Measurements from ENCODE around the gene NOP56. TPM values are rescaled to one million over a fixed set of nuclear protein-coding genes. Genes with fewer than 3 reads are reported as not detected.

The NOP56 gene
- polyA plus RNA-seq, 1 donor (not counting 4 experiments of a cell fraction or from before 2014, with no cell fraction given), result 242 TPM

GRCh38 chr20:2640899-2641298 lies 11.5 kb upstream of the NOP56 start:
- H3K36me3 ChIP-seq (ENCODE audit: control insufficient read depth in 2 of 2, extremely low read depth in 1 of 2, insufficient read depth in 2 of 2, low read length in 2 of 2), result peaks cover 2 to 3% of the 10 kb centered on the region in 2 experiments
- TF ChIP-seq CTCF (optimal IDR thresholded peaks at IDR 0.05 in 1 of 3, IDR thresholded peaks at IDR 0.05 in 1 of 3, conservative IDR thresholded peaks at IDR 0.05 in 1 of 3; ENCODE audit: extremely low read depth in 1 of 3, insufficient read depth in 2 of 3, low read length in 3 of 3) (no peak), EZH2 (IDR thresholded peaks at IDR 0.05; ENCODE audit: low read length) (no peak)
- no peak overlapping the region for H3K4me2 ChIP-seq (ENCODE audit: control insufficient read depth, extremely low read depth, insufficient read depth, low read depth, low read length)
- no peak overlapping the region for H3K9ac ChIP-seq (ENCODE audit: control insufficient read depth, extremely low read depth, insufficient read depth, low read length)
- no peaks in the 10 kb centered on the region for H3K4me1 ChIP-seq (ENCODE audit: control insufficient read depth, extremely low read depth, insufficient read depth, low read length)
- H3K9me1 ChIP-seq (ENCODE audit: control insufficient read depth, extremely low read depth, insufficient read depth, low read length), result no peaks in the 10 kb centered on the region
- no peak overlapping the region for H3K4me3 ChIP-seq (ENCODE audit: control insufficient read depth in 2 of 3, extremely low read depth in 1 of 3, insufficient read depth in 2 of 3, low read depth in 1 of 3, low read length in 3 of 3)
- FAIRE-seq (no peak), DNase-seq (ENCODE audit: low read depth, low spot score) (no peak)
- no peak overlapping the region for H3K27ac ChIP-seq (ENCODE audit: control insufficient read depth, insufficient read depth, low read length)
- H4K20me1 ChIP-seq (ENCODE audit: control insufficient read depth, extremely low read depth, insufficient read depth, low read length), result no peaks in the 10 kb centered on the region
- H3K27me3 ChIP-seq (ENCODE audit: control insufficient read depth, extremely low read depth, insufficient read depth, low read length), result no peaks in the 10 kb centered on the region
- H2AFZ ChIP-seq (ENCODE audit: control insufficient read depth, low read length), result no peak overlapping the region
- H3K9me3 ChIP-seq (ENCODE audit: control insufficient read depth, low read depth, low read length), result no peaks in the 10 kb centered on the region
- dilution Hi-C loops (cut with MboI; ENCODE audit: extremely low pct_ligation_motif_present, low sequenced_read_pairs), result no loop called here
- no peaks in the 10 kb centered on the region for H3K79me2 ChIP-seq (ENCODE audit: control insufficient read depth, insufficient read depth, low read length)

GRCh38 chr20:2643708-2644107 lies 8.7 kb upstream of the NOP56 start:
- dilution Hi-C loops (cut with MboI; ENCODE audit: extremely low pct_ligation_motif_present, low sequenced_read_pairs), result no loop called here
- no peak overlapping the region for H2AFZ ChIP-seq (ENCODE audit: control insufficient read depth, low read length)

More at GRCh38 chr20:2643708-2644107, 8.7 kb upstream of the NOP56 start:
- Histone ChIP-seq H3K79me2 (ENCODE audit: control insufficient read depth, insufficient read depth, low read length) (no peaks in the 10 kb centered on the region), H3K9me3 (ENCODE audit: control insufficient read depth, low read depth, low read length) (no peaks in the 10 kb centered on the region), H3K27ac (ENCODE audit: control insufficient read depth, insufficient read depth, low read length) (no peak overlapping the region), H3K36me3 (ENCODE audit: control insufficient read depth in 2 of 2, extremely low read depth in 1 of 2, insufficient read depth in 2 of 2, low read length in 2 of 2) (peaks cover 2 to 3% of the 10 kb centered on the region in 2 experiments), H3K4me1 (ENCODE audit: control insufficient read depth, extremely low read depth, insufficient read depth, low read length) (no peaks in the 10 kb centered on the region), H3K27me3 (ENCODE audit: control insufficient read depth, extremely low read depth, insufficient read depth, low read length) (no peaks in the 10 kb centered on the region), H4K20me1 (ENCODE audit: control insufficient read depth, extremely low read depth, insufficient read depth, low read length) (no peaks in the 10 kb centered on the region), H3K4me2 (ENCODE audit: control insufficient read depth, extremely low read depth, insufficient read depth, low read depth, low read length) (no peak overlapping the region), H3K9me1 (ENCODE audit: control insufficient read depth, extremely low read depth, insufficient read depth, low read length) (no peaks in the 10 kb centered on the region), H3K9ac (ENCODE audit: control insufficient read depth, extremely low read depth, insufficient read depth, low read length) (no peak overlapping the region), H3K4me3 (ENCODE audit: control insufficient read depth in 2 of 3, extremely low read depth in 1 of 3, insufficient read depth in 2 of 3, low read depth in 1 of 3, low read length in 3 of 3) (no peak overlapping the region)
- peak; percentile 51 for FAIRE-seq
- DNase-seq (ENCODE audit: low read depth, low spot score), result no peak
- TF ChIP-seq CTCF (optimal IDR thresholded peaks at IDR 0.05 in 1 of 3, IDR thresholded peaks at IDR 0.05 in 1 of 3, conservative IDR thresholded peaks at IDR 0.05 in 1 of 3; ENCODE audit: extremely low read depth in 1 of 3, insufficient read depth in 2 of 3, low read length in 3 of 3) (no peak), EZH2 (IDR thresholded peaks at IDR 0.05; ENCODE audit: low read length) (no peak)
